ENCODE results near the gene SLC35E3.
"Not testable (repeated sequence)": the region's sequence is repeated elsewhere in the genome, so short reads cannot be mapped to it uniquely, and the experiment has no call there.

SLC35E3 gene

DNA sequence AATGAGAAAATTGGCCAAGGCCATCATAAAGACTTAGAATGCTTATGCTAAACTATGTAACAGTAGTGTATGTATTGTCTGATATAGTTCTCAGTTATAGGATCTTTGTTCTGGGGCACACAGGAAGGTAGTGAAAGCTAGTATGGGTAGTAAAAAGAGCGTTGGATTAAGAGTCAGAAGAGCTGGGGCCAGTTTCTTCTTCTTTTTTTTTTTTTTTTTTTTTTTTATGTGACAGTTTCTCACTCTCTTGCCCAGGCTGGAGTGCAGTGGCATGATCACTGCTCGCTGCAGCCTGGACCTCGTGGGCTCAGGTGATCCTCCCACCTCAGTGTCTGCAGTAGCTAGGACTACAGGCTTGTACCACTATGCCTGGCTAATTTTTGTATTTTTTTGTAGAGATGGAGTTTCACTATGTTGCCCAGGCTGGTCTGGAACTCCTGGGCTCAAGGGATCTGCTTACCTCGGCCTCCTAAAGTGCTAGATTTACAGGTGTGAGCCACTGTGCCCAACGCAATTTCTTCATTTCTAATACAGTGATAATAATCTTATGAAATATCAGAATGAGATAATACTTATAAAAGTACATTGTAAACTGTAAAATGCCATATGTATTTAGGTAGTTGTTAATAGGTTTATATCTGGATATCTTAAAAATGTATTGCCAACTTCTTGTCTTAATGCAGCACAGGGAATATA is 69.4 kb downstream of the SLC35E3 start:
- no peak for DNase-seq

DNA sequence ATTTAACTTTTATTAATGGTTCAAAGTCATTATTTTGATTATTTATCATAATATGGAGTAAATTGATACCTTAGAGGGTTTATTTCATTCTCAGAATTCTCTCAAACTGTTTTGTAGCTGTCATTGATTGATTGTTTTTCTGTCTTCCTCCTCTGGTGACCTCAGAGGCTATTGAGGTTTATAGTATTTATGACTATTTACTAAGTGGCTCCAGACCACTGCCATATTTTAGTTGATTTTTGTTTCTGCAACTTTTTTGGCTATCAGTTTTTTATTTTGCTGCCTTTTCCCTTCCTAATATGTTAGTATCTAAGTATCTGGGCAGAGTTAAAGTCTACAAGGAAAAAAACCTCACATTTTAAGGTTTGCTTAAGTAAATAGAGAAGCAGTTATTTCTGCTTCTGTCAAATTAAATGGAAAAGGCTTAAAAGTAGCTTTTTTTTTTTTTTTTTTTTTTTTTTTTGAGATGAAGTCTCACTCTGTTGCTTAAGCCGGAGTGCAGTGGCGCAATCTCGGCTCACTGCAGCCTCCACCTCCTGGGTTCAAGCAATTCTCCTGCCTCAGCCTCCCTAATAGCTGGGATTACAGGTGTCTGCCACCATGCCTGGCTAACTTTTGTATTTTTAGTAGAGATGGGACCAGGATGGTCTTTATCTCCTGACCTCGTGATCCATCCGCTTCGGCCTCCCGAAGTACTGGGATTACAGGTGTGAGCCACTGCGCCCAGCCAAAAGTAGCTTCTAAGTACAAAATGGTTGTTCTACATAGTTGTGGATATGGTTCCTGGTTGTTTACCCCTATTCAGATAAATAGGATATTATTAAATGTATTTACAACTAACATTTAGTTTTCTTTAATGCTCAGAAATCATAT is 70.2 kb downstream of the SLC35E3 start:
- no peak for DNase-seq

DNA sequence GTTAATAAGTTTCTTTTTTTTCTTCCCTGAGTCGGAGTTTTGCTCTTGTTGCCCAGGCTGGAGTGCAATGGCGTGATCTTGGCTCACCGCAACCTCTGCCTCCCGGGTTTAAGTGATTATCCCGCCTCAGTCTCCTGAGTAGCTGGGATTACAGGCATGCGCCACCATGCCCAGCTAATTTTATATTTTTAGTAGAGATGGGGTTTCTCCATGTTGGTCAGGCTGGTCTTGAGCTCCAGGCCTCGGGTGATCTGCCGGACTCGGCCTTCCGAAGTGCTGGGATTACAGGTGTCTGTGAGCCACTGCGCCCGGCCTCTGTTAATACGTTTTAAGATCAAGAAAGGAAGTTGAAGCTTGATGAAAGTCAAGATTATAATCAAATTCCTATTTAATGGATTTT is 73.5 kb downstream of the SLC35E3 start:
- DNase-seq: not testable (repeated sequence)

DNA sequence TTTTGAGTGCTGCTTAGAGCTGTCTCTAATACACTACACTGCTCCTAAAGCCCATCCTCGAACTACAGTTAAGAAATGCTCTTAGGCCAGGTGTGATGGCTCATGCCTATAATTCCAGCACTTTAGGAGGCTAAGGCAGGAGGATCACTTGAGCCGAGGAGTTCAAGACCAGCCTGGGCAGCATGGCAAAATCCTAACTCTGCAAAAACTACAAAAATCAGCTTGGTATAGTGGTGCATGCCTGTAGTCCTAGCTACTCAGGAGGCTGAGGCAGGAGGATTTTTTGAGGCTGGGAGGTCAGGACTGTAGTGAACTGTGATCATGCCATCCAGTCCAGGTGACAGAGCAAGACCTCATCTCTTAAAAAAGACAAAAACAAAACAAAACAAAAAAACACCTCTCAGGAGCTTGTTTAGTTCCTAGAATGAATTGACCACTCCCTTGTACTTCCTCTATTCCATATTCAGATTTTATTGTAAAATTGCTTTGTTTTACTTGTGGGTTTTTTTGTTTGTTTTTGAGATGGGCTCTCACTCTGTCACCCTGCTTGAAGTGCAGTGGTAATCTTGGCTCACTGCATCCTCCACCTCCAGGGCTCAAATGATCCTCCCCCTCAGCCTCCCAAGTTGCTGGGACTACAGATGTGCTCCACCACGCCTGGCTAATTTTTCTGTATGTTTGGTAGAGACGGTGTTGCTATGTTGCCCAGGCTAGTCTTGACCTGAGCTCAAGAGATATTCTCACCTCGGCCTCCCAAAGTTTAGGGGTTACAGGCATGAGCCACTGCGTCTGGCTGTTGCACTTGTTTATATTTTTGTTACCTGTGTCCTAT is 75.6 kb downstream of the SLC35E3 start:
- no peak for DNase-seq

DNA sequence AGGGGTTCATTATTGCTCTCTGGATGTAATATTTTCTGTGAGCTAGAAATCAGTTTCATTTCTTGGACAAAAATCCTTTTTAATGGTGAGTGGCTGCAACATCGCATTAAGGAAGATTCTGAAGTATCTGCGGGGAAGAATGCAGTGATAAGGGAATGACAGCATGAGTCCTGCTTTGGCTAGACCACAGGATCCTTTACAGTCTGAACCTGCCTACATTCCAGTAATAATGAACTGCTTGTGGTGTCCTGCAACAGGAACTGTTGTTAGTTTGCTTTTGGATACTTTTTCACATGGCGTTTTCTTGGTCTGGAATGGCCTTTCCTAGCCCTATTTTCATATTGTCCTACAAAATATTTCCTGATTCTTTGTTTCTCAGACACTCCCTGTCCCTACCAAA is 77.7 kb downstream of the SLC35E3 start:
- no peak for DNase-seq

DNA sequence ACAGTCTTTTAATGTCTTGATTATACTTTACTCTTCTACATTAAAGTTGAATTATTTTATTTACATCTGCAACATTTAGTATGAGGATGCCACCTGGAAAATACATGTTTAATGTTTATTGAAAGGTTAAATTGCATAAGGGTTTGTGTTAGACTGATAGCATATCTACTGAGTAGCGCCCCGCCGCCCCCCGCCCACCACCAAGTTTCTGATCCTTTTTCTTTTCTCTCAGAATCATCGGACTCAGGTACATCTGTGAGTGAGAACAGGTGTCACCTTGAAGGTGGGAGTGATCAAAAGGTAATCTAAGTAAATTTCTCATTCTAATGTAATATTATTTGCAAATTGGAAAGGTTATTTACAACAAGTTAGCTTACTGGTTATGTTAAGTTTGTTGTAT is 78.2 kb downstream of the SLC35E3 start:
- no peak for DNase-seq

DNA sequence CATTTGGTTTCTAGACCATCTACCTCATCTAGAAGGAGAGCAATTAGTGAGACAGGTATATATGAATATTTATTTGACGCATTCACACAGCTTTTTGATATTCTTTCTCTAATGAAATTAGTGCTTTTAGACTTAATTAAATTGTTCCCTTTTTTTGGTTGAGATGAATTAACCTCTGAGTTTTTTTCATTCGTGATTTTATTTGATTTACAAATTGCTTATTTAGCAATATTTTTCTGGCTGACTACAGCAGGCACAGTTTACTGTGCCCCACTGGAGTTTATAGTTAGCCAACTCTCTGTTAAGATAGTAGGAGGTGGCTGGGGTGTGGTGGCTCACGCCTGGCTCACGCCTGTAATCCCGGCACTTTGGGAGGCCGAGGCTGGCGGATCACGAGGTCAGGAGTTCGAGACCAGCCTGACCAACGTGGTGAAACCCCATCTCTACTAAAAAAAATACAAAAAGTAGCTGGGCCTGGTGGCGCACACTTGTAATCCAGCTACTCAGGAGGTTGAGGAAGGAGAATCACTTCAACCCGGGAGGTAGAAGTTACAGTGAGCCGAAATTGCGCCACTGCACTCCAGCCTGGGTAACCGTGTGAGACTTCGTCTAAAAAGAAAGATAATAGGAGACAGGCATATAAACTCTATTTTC is 78.7 kb downstream of the SLC35E3 start:
- DNase-seq: no peak

DNA sequence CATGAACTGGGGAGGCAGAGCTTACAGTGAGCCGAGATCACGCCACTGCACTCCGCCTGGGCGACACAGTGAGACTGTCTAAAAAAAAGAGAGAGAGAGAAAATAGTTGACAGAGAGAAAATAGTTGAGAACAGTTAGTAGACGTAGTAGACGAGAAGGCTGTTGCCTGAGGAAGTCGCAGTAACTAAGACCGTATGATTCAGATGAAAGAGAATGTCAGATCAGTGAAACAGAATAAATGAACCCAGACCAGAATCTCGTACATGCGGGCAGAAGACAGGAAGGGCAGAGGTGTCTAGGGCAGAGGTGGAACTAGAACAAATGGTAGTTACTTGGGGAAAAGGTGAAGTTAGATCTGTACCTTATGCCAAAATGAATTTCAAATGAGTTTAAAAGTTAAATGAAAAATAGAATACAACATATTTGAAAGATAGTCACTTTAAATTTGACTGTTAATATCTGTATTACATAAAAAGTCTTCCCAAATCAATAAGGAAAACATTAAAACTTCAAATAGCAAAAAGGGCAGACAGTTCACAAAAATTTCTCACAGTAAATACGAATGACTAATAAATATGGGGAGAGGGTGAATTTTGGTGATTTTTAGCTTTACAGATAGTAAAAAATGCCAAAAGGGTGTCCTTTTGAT is 79.7 kb downstream of the SLC35E3 start:
- DNase-seq: no peak

DNA sequence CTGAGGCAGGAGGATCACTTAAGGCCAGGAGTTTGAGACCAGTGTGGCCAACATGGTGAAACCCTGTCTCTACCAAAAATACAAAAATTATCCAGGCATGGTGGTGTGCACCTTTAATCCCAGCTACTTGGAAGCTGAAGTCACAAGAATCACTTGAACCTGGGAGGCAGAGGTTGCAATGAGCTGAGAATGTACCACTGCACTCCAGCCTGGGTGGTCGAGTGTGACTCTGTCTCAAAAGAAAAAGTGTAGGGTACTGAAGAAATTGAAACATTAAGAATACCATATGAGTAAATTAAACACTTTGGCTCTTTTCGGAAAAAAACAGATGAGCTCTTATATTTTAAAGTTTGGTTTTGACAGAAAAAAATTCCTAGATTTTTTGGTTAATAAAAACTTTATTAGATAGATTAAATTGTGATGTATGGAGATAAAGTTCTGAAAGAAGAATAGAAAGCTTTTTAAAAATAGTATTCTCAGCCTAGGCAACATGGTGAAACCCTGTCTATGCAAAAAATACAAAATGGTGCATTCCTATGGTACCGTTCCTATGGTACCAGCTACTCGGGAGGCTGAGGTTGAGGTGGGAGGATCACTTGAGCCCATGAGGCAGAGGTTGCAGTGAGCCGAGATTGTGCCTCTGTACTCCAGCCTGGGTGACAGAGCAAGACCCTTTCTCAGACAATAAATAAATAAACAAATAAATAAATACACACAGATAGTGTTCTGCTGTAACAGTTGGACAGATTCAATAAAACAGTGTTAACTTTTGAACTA is 82.1 kb downstream of the SLC35E3 start:
- DNase-seq: no peak

DNA sequence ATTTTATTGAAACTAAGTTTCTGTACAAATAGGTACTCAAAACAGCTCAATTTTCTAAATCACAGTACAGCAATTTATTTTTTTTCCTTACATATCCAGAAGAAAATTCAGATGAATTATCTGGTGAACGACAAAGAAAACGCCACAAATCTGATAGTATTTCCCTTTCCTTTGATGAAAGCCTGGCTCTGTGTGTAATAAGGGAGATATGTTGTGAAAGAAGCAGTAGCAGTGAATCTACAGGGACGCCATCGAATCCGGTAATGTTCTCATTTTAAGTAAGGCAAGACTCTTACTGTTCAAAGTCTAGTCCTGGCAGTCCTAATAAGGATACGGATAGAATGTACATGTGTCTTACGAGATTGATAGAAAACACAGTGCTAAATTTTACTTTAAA is 82.7 kb downstream of the SLC35E3 start:
- DNase-seq: no peak

Data from NCI-H524 (cell line).